Ramos (cell line): ENCODE measurements around the gene OR2J3.
"Not testable (repeated sequence)": the region's sequence is repeated elsewhere in the genome, so short reads cannot be mapped to it uniquely, and the experiment has no call there.

ENCODE experiments used
- in situ Hi-C: fragments of 300-500 bp; cut with MboI; formaldehyde crosslinking; loops from one replicate; pipeline ENCODE4 v1.14.3; 2022; ENCODE audit warnings: low sequenced_read_pairs; ENCODE audit not compliant: unreplicated experiment

Gene OR2J3

GRCh38 chr6:29107758-29108157 lies at the start of gene OR2J3:
Gene OR2J3, plus strand, starts transcription at chr6:29108058. Its CDS starts 3,833 bp downstream, at chr6:29111891.
- in situ Hi-C loops = no loop called here

GRCh38 chr6:29071831-29072723 lies 35.8 kb upstream of the OR2J3 start:
- in situ Hi-C loops = no loop called here

- in situ Hi-C loops = no loop called here
Observed at GRCh38 chr6:29079203-29079602, 28.7 kb upstream of the OR2J3 start.

DNA sequence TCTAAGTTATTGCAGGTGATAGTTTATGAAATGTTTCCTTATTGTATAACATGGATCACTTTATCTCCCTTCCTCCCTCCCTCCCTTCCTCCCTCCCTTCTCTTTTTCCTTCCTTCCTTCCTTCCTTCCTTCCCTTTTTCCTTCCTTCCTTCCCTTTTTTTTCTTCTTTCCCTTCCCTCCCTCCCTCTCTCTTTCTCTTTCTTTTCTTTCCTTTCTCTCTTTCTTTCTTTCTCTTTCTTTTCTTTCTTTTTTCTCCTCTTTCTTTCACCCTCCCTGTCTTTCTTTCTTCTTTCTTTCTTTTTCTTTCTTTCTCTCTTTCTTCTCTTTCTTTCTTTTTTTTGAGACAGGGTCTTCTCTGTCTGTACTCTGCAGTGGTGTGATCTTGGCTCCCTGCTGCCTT lies 26.5 kb upstream of the OR2J3 start:
- in situ Hi-C loops = no loop called here

GRCh38 chr6:29082457-29082856 lies 25.4 kb upstream of the OR2J3 start:
- in situ Hi-C loops = no loop called here

DNA sequence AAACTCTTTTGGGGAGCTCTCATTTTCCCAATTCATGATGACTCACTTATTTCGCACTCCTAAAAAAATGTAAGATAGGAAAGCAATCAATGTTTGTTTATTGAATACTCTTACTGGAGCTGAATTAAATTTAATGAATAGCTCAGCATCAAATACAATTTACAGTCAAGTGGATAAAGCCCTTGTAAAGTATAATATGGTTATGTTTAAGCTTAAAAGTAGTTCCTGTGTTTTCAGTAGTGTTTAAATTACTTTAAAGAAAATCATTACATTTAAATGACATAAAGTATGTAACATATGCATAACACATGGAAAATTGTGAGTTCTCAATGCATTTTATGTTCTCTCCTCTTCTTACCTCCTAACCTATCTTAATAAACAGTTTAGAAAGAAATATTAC lies 20.6 kb upstream of the OR2J3 start, which contains the start of gene OR2B3:
TSS of gene OR2B3 (minus strand) at position 101 of the 400 bp plus-strand sequence. CDS start at position 36, 65 bp downstream.
- in situ Hi-C loops = no loop called here

- in situ Hi-C loops = no loop called here
Observed at GRCh38 chr6:29092957-29093356, 14.9 kb upstream of the OR2J3 start.

- in situ Hi-C loops = no loop called here
Observed at GRCh38 chr6:29097803-29098202, 10.1 kb upstream of the OR2J3 start.

GRCh38 chr6:29099190-29099589 lies 8.7 kb upstream of the OR2J3 start, which contains the start of gene OR2J1:
Gene OR2J1, plus strand, starts transcription at chr6:29099490. Its CDS starts 1,453 bp downstream, at chr6:29100943.
- in situ Hi-C loops = no loop called here

GRCh38 chr6:29112135-29112534 lies 4.3 kb downstream of the OR2J3 start:
- in situ Hi-C loops = no loop called here

GRCh38 chr6:29114964-29115363 lies 7.1 kb downstream of the OR2J3 start:
- in situ Hi-C loops = not testable (repeated sequence)

GRCh38 chr6:29129326-29130012 lies 21.6 kb downstream of the OR2J3 start:
- in situ Hi-C loops = no loop called here

DNA sequence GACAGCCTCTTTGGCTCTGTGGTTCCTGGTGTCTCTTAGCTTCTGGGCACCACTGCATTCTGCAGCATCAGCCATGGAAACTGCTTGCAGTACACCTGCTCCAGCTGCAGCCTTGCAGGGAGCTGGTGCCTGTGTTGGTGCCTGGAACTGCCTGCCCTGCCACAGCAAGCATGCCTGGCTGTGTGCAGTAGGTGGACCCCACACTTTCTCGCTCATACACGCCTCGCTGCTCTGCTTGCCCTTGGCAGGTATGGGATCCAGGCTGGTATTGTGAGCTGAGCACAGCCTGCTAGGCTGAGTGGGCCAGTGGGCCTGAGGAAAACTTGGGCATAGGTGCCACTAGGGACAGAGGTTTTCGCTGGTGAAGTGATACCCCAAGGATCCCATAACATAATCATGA lies 22.8 kb downstream of the OR2J3 start:
- in situ Hi-C loops = no loop called here

DNA sequence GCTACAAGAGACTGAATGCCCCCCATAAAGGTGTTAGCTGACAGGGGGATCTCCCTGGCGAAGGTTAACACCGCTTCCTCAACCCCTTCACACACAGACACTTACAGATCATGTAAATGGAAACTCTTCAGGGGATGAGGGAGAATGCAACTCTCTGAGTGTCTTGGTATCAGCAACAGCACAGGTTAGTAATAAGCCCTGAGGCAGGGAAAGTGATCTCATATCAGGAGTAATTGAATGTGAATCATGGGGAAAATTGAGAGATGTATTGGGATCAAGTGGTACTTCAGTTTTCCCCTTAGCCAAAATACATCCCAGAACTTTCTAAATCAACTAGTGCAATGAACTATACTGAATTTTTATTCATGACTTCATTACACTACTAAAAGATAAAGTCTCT lies 23.8 kb downstream of the OR2J3 start:
- in situ Hi-C loops = no loop called here

- in situ Hi-C loops = no loop called here
Observed at GRCh38 chr6:29137724-29138123, 29.9 kb downstream of the OR2J3 start.

DNA sequence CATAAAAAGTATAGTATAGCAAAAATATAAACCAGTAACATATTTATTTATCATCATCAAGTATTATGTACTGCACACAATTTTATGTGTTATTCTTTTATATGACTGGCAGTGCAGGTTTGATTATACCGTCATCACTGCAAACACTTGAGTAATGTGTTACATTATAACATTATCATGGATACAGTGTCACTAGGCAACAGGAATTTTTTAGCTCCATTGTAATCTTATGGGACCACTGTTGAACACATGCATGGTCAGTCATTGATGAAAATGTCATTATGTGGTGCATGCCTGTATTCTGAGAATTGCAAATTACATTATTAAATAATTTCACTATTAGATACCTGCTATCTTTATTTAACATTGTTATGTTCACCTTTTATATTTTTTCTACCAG lies 33.7 kb downstream of the OR2J3 start:
- in situ Hi-C loops = no loop called here

GRCh38 chr6:29142309-29142708 lies 34.5 kb downstream of the OR2J3 start:
- in situ Hi-C loops = no loop called here

DNA sequence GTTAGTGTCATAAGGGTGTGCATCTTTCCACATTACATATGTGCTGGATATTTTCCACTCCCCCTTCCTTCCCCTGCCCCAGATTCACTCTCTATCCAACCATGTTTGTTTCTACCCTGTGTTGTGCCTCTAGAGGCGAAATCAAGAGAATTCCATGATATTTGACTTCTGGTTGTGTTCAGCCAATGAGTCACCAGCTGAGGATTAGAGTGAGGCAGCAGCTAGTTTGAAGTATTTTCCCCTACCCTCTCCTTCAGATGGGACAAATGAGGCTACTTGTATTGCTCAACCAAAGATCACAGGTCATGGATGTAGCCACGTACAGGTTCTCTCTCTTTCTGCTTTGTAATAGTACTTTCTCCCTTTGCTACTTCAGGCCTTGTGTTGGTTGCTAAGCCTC lies 38.3 kb downstream of the OR2J3 start:
- in situ Hi-C loops = no loop called here

DNA sequence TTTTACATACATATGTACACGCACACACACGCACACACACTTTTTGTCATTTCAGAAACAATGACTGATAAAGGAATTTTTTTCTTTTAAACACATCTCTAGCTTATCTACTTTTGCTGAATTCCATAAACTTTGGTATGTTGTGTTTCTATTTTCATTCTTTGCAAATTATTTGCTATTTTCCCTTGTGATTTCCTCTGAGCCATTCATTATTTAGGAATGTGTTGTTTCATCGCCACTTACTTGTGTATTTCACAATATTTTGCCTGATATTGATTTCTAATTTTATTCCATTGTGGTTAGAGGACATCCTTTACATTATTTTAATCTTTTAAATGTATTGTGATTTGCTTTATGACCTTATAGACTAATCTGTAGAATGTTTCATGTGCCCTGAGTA lies 39.2 kb downstream of the OR2J3 start:
- in situ Hi-C loops = no loop called here

DNA sequence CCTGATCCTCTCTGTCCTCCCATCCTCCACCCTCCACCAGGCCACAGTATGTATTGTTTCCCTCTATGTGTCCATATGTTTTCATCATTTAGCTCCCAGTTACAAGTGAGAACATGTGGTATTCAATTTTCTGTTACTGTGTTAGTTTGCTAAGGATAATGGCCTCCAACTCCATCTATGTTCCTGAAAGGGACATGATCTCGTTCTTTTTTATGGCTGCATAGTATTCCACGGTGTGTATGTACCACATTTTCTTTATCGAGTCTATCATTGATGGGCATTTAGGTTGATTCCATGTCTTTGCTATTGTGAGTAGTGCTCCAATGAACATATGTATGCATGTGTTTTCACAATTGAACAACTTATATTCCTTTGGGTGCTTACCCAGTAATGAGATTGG lies 41.6 kb downstream of the OR2J3 start:
- in situ Hi-C loops = not testable (repeated sequence)

DNA sequence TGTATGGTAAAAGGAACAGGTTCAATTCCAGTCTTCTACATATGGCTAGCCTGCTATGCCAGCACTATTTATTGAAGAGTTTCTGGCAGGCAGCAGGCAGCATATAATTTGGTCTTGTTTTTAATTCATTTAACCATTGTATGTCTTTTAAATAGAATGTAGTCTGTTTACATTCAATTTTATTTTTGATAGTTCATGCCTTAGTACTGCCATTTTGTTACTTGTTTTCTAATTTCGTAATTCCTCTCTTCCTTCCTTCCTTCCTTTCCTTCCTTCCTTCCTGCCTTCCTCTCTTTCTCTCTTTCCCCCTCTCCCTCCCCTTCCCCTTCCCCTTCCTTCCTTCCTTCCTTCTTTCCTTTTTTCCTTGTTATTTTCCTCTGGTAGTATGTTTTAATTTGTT lies 45.2 kb downstream of the OR2J3 start:
- in situ Hi-C loops = no loop called here
